Endothelial cell of umbilical vein (primary cell): ENCODE measurements around the gene FOXK1.
"Not testable (repeated sequence)": the region's sequence is repeated elsewhere in the genome, so short reads cannot be mapped to it uniquely, and the experiment has no call there.

ENCODE experiments used
- CTCF ChIP-seq, 2 donors: IDR thresholded peaks; 1 replicate in 1 of 2; 2 replicates in 1 of 2; pipeline ENCODE4 v1.5.1; 2011; ENCODE audit warnings: low read length in 2 of 2, mild to moderate bottlenecking in 2 of 2, moderate library complexity in 2 of 2, control low read depth in 1 of 2, inconsistent platforms in 1 of 2, low read depth in 1 of 2; ENCODE audit not compliant: insufficient read depth in 1 of 2; ENCODE audit errors: extremely low read depth in 1 of 2
- EZH2 ChIP-seq: IDR thresholded peaks from 2 replicates; pipeline ENCODE4 v1.6.1; 2012; ENCODE audit warnings: borderline replicate concordance, low read depth, mild to moderate bottlenecking, moderate library complexity, low read length, inconsistent platforms; ENCODE audit not compliant: severe bottlenecking
- FOS ChIP-seq: IDR thresholded peaks from 2 replicates; pipeline ENCODE4 v1.6.1; 2011; ENCODE audit warnings: mild to moderate bottlenecking, low read length, moderate library complexity, borderline replicate concordance; ENCODE audit not compliant: insufficient read depth
- GATA2 ChIP-seq: IDR thresholded peaks from 2 replicates; pipeline ENCODE4 v1.7.0; 2011; ENCODE audit warnings: low read depth, mild to moderate bottlenecking, moderate library complexity, mixed read lengths, low read length; ENCODE audit not compliant: insufficient read length, insufficient read depth
- JUN ChIP-seq: IDR thresholded peaks from 2 replicates; pipeline ENCODE4 v1.6.1; 2011; ENCODE audit warnings: borderline replicate concordance, low read depth; ENCODE audit not compliant: insufficient read length, insufficient read depth
- MAX ChIP-seq: IDR thresholded peaks from 2 replicates; pipeline ENCODE4 v1.6.1; 2011; ENCODE audit not compliant: insufficient read depth, insufficient read length
- MYC ChIP-seq: IDR thresholded peaks from one replicate; pipeline ENCODE4 v1.6.1; 2011; ENCODE audit warnings: mild to moderate bottlenecking, low read depth, low read length
- POLR2A ChIP-seq: IDR thresholded peaks from 2 replicates; pipeline ENCODE4 v1.6.1; 2012; ENCODE audit warnings: low read depth, mild to moderate bottlenecking, control low read depth, low read length
- POLR2AphosphoS5 ChIP-seq: IDR thresholded peaks from 2 replicates; pipeline ENCODE4 v1.6.1; 2012; ENCODE audit warnings: low read depth, mild to moderate bottlenecking, control low read depth, low read length, moderate library complexity; ENCODE audit not compliant: insufficient read depth

GRCh38 chr7:4793385-4793993 lies 111.4 kb downstream of the FOXK1 start:
- TF ChIP-seq POLR2A; POLR2AphosphoS5; CTCF (IDR thresholded peaks at IDR 0.05; ENCODE audit: extremely low read depth in 1 of 2, insufficient read depth in 1 of 2, low read depth in 1 of 2, low read length in 2 of 2); EZH2; JUN; MAX; MYC; FOS; GATA2: not testable (repeated sequence)
